ENCODE results near the gene SLC25A29.

- TF ChIP-seq CTCF (IDR thresholded peaks at IDR 0.05) = no peak
- TF ChIP-seq POLR2A (IDR thresholded peaks at IDR 0.05) = no peak
- TF ChIP-seq POLR2AphosphoS5 (IDR thresholded peaks at IDR 0.05) = no peak
Observed at GRCh38 chr14:100287202-100287997, 18.8 kb downstream of the SLC25A29 start.

All from breast epithelium (tissue), 3 donors.